ENCODE results near the gene DLG5.
"Not testable (repeated sequence)": the region's sequence is repeated elsewhere in the genome, so short reads cannot be mapped to it uniquely, and the experiment has no call there.

The DLG5 gene

DNA sequence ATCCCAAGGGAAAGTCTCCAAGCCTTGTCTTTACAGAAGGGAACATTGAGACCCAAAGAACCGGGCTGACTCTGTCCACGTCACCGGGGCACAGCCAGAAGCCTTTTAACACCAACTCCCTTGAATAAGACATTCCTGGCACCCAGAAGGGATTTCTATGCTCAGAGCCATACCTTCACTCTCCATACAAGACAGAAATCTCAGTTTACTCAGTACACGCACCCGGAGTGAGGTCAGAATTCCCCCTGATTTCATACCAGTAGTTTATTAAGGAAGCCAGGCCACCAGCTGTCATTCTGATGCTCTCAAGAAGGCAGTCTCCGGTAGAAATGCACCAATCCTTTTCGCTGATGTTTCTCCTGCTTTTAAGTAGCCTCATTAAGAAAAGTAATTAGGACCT, 154.7 kb downstream of the DLG5 start:
- DNase-seq (ENCODE audit: low read depth in 4 of 4, low spot score in 1 of 4), result no peak

DNA sequence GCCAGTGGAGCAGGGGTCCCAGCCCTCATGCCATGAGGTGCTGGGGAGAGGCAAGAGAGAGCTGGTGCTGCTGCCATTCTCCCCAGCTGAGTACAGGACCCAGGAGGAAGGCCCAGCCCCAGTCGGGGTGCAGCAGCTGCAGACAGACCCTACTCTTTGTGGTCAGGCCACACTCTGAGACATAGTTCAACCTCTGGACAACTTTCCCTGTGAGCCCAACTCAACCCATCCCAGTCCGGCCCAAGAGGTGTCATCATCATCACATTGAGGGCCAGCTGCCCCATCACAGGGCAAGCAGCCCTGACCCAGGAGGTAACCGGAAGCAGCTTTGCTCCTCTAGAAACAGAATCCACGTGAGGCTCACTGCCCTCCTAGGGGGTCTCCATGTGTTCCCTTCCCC, 155.1 kb downstream of the DLG5 start:
- DNase-seq (ENCODE audit: low read depth in 4 of 4, low spot score in 1 of 4), result no peak

- no peak for DNase-seq (ENCODE audit: low read depth in 4 of 4, low spot score in 1 of 4)
Measured at GRCh38 chr10:77770868-77771175, 155.7 kb downstream of the DLG5 start.

GRCh38 chr10:77770081-77770867, 156.3 kb downstream of the DLG5 start:
- no peak for DNase-seq (ENCODE audit: low read depth in 4 of 4, low spot score in 1 of 4)

- DNase-seq (ENCODE audit: low read depth in 4 of 4, low spot score in 1 of 4), result no peak
Measured at GRCh38 chr10:77768039-77768438, 158.5 kb downstream of the DLG5 start.

DNA sequence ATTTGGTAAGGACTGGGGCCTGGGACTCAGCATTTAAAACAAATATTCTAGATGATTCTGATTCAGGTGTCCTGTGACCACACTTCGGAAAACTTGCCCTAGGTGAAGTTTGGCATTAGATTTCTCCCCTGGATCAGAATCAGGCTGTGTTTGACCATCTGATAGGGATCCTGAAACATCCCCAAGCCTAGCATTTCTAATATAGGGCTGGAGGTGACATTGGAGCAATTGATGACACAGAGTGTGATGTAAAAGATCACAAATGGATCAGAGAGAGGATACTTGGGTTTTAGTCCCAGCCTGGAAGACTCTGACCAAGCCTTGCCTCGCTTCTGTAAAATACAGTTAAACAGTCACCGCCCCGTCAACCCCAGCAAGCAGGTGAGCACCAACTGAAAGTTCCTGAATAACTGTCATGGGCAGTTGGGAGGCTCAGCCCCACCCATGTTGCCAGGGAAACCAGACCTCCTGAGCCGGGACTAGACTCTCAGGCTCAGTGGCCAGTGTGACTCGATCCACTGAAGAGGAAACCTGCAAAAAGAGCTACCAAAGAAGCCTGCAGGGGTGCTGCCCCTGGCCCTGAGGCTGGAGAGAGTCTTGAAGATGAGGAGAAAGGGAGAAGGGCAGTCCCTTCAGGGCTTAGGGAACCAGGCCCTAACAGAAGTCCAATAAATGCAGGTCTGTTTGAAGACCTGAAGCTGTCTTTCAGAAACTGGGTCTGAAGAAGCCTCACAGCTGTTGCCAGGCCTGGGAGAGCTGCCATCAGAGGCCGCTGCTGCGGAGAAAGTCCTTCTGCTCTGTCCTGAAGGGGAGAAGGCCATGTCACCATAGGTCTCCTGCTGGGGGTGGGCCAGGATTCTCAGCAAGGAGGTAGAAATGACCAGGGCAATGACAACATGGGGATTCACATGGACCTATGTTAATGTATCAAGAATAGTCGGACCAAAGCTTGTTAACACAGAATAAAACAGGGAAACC, 162.8 kb downstream of the DLG5 start:
- DNase-seq (ENCODE audit: low read depth in 4 of 4, low spot score in 1 of 4), result no peak

DNA sequence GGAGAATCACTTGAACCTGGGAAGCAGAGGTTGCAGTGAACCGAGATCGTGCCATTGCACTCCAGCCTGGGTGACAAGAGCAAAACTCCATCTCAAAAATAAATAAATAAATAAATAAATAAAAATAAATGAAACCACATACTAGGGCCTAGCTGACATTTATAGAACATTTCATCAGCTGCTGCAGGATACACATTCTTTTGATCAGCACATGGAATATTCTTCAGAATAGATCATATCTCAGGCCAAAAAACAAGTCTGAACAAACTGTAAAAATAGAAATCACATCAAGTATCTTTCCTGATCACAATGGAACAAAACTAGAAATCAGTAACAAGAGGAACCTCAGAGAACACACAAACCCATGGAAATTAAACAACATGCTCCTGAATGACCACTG, 168.1 kb downstream of the DLG5 start:
- not testable (repeated sequence) for DNase-seq (ENCODE audit: low read depth in 4 of 4, low spot score in 1 of 4)

- peak in 1 of 4 experiments; percentile 4 for DNase-seq (ENCODE audit: low read depth in 4 of 4, low spot score in 1 of 4)
Measured at GRCh38 chr10:77756319-77757232, 170.0 kb downstream of the DLG5 start.

DNA sequence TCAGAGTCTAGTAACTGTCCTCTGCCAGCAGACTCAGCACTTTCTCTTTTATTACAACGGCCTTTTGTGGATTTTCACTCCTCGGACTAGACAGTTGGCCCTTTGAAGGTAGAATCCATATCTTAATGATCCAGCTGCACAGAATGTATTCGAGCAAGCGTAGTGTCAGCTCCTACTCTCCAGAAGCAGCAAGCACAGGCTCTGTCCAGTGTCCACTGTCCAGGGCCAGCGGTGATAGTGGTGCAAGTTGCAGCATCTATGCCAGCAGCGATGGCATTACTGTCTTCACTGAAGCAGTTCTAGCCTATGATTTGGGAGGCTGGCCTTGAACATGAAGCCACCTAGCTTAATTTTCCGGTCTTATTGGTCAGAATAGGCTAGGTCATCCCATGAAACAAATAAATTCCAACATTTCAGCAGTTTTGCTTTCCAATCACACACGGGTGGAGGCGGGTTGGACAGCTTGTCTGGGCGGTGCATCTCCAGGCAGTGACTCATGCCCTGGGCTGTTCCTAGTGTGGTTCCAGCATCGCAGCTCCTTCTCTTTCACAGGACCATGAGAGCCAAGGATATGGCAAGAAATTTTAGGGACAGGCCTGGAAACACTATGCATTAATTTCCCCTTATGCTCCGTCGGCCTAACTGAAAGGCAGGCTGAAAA, 180.4 kb downstream of the DLG5 start:
- DNase-seq (ENCODE audit: low read depth in 4 of 4, low spot score in 1 of 4), result no peak

DNA sequence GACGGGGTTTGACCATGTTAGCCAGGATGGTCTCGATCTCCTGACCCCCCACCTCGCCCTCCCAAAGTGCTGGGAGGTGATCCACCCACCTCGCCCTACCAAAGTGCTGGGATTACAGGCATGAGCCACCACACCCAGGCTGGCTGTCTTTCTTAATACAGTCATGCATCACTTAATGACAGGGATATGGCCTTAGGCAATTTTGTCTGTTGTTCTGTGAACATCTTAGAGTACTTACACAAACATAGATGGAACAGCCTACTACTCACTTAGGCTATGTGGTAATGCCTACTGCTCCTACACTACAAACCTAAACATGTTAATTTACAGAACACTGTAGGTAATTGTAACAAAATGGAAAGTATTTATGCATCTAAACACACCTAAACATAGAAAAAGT, 182.3 kb downstream of the DLG5 start:
- no peak for DNase-seq (ENCODE audit: low read depth in 4 of 4, low spot score in 1 of 4)

DNA sequence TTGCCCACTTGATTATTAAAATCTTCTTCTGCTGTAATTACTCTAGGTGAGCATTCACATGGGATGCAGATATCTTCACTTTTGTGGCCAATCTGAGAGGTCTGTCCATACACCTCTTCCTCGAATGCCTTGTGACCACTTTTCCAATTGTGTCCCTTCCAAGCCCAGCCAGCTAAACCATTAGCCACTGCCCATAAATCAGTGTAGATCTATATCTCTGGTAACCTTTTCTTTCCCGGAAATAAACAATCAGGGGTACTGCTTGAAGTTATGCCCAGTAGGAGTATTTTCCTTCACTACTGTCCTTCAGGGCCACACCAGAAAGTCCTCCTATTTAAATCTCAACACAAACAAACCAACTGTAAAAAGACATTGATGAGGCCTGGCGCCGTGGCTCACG, 184.4 kb downstream of the DLG5 start:
- DNase-seq (ENCODE audit: low read depth in 4 of 4, low spot score in 1 of 4), result no peak

- no peak for DNase-seq (ENCODE audit: low read depth in 4 of 4, low spot score in 1 of 4)
Measured at GRCh38 chr10:77741746-77742145, 184.8 kb downstream of the DLG5 start.

All from stimulated activated CD4-positive, alpha-beta T cell treated with anti-CD3 and anti-CD28 coated beads, Interleukin-1b, Interleukin-23, amount 100 ng/mL, for 24 hours (primary cell).